ENCODE data around the gene ATR.
A peak's percentile ranks its signal among the peaks of the same experiment; 100 is the strongest.

Gene ATR

DNA sequence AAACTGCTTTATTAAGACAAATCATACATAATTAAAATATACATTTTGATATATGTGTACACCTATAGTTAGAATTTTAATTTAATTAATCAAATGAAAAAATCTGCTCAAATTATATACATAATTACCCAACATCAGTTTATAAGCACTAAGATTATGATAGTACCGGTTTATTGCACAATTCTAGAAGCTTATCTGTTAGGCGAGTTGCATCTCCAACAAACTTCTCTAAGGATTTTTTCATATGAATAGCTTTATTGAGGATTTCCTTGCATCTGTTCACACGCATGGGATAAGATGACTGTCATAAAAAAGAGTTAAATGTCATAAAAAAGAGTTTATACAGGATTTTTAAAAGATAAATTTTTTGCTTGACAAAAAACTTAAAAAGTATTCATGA lies 110.8 kb downstream of the ATR start:
- H3K36me3 ChIP-seq (ENCODE audit: insufficient read depth, low read length) = peaks cover 16% of the 10 kb centered on the region; the same call in 1 of the 2 replicates
- TF ChIP-seq FOXP2 (optimal IDR thresholded peaks at IDR 0.05; ENCODE audit: control extremely low read depth, extremely low read length, insufficient read depth) (no peak), EZH2 (IDR thresholded peaks at IDR 0.05) (no peak), POLR2AphosphoS5 (IDR thresholded peaks at IDR 0.05; ENCODE audit: borderline replicate concordance, low read depth, low read length) (no peak)
- H3K9ac ChIP-seq (ENCODE audit: insufficient read length) = no peak overlapping the region
- no peaks in the 10 kb centered on the region for H3K9me3 ChIP-seq (ENCODE audit: low read depth, low read length)
- H3K4me3 ChIP-seq = no peak overlapping the region
- DNase-seq (ENCODE audit: low read depth, low spot score) = no peak
- H3K27ac ChIP-seq = no peak overlapping the region

DNA sequence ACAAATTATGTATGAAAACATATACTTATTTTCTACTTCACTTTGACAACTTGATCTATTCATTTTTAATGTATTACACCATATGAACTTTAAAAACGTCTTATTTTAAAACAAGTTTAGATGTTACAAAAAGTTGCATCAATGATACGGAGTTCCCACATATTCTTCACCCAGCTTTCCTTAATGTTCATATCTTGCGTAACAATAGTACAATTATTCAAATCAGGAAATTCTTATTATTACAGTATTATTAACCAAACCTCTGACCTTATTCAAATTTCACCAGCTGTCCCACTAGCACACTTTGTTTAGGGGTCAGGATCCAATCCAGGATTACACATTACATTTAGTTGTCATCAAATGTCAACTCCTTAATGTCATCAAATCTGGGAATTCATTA lies 117.8 kb downstream of the ATR start:
- no peak for DNase-seq (ENCODE audit: low read depth, low spot score)
- TF ChIP-seq POLR2AphosphoS5 (IDR thresholded peaks at IDR 0.05; ENCODE audit: borderline replicate concordance, low read depth, low read length) = no peak
- no peak for TF ChIP-seq EZH2 (IDR thresholded peaks at IDR 0.05)
- no peak for TF ChIP-seq FOXP2 (optimal IDR thresholded peaks at IDR 0.05; ENCODE audit: control extremely low read depth, extremely low read length, insufficient read depth)
- Histone ChIP-seq H3K9ac (ENCODE audit: insufficient read length) (no peak overlapping the region), H3K9me3 (ENCODE audit: low read depth, low read length) (no peaks in the 10 kb centered on the region), H3K36me3 (ENCODE audit: insufficient read depth, low read length) (peaks cover 48% of the 10 kb centered on the region), H3K27ac (no peak overlapping the region), H3K4me3 (no peak overlapping the region)

DNA sequence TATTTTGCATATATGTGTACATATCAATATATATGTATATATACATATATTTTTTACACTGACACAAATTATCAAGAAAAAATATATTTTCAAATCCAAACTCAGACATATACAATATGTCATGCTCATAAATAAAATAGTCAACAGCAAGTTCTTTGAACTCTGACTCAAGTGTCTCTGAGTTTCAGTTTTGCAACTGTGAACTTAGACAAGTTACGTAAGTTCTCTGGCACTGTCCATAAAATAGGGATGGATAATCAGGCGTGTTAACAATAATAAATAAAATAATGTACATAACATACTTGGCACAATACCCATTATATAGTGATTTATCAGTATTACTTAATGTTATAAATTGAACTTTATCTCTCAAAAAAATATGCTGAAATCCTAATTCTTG lies 118.6 kb downstream of the ATR start:
- Histone ChIP-seq H3K9ac (ENCODE audit: insufficient read length) (no peak overlapping the region), H3K4me3 (no peak overlapping the region), H3K9me3 (ENCODE audit: low read depth, low read length) (no peaks in the 10 kb centered on the region), H3K36me3 (ENCODE audit: insufficient read depth, low read length) (peaks cover 48% of the 10 kb centered on the region), H3K27ac (0 out of 2 replicates have a peak overlapping the region, but pooled peaks have one; percentile 1)
- TF ChIP-seq FOXP2 (optimal IDR thresholded peaks at IDR 0.05; ENCODE audit: control extremely low read depth, extremely low read length, insufficient read depth) = no peak
- TF ChIP-seq EZH2 (IDR thresholded peaks at IDR 0.05) = no peak
- TF ChIP-seq POLR2AphosphoS5 (IDR thresholded peaks at IDR 0.05; ENCODE audit: borderline replicate concordance, low read depth, low read length) = no peak
- no peak for DNase-seq (ENCODE audit: low read depth, low spot score)

DNA sequence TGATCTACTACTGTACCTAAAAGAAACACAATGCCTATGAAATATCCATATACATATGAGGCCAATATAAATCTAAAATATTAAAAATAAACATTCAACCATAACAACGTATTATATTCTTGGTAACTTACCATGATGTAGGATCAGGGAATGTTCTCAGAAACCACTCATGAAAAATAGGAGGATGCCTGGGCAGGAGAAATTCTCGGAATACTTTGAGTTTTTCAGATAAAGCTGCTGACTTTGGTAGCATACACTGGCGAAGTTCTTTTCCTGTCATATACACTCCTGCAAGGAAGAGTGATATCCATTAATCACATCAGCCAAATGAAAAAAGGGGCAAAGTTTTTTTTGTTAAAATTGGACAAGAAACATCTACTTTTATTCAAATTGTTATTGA lies 119.4 kb downstream of the ATR start:
- no peaks in the 10 kb centered on the region for H3K9me3 ChIP-seq (ENCODE audit: low read depth, low read length)
- no peak for DNase-seq (ENCODE audit: low read depth, low spot score)
- H3K36me3 ChIP-seq (ENCODE audit: insufficient read depth, low read length) = peaks cover 47% of the 10 kb centered on the region
- H3K4me3 ChIP-seq = no peak overlapping the region
- H3K27ac ChIP-seq = no peak overlapping the region
- TF ChIP-seq POLR2AphosphoS5 (IDR thresholded peaks at IDR 0.05; ENCODE audit: borderline replicate concordance, low read depth, low read length) (no peak), FOXP2 (optimal IDR thresholded peaks at IDR 0.05; ENCODE audit: control extremely low read depth, extremely low read length, insufficient read depth) (no peak), EZH2 (IDR thresholded peaks at IDR 0.05) (no peak)
- no peak overlapping the region for H3K9ac ChIP-seq (ENCODE audit: insufficient read length)

DNA sequence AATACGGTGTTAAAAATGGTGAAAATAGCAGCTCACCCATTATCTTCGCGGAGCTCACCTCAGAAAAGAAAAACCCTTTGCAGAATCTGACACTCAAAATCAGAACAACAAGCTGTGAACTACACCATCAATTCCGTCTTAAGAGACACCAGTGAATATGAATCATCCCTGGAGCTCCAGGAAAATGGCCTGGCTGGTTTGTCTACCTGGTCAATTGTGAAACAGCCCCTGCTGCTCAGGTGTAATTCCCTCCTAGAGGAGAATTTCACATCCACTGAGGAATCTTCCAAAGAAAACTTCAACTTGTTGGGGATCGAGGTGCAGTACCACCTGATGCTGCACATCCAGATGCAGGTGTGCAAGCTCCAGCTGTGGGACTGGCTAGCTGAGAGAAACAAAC lies 127.7 kb downstream of the ATR start:
- TF ChIP-seq FOXP2 (optimal IDR thresholded peaks at IDR 0.05; ENCODE audit: control extremely low read depth, extremely low read length, insufficient read depth) (no peak), POLR2AphosphoS5 (IDR thresholded peaks at IDR 0.05; ENCODE audit: borderline replicate concordance, low read depth, low read length) (no peak), EZH2 (IDR thresholded peaks at IDR 0.05) (no peak)

DNA sequence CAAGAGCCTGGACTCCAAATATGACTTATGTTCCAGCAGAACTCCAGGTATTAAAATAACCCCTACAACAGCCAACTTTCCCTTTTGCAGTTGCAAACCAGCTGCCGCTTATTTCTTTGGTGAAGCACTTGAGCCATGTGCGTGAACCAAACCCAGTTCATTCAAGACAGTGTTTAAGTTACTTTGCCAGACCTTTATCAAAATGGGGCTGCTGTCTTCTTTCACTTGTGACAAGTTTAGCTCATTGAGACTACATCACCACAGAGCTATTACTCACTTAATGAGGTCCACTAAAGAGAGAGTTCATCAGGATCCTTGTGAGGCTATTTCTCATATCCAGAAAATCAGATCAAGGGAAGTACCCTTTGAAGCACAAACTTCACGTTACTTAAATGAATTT lies 128.3 kb downstream of the ATR start:
- no peak for DNase-seq (ENCODE audit: low read depth, low spot score)
- Histone ChIP-seq H3K9me3 (ENCODE audit: low read depth, low read length) (no peaks in the 10 kb centered on the region), H3K4me3 (no peak overlapping the region), H3K36me3 (ENCODE audit: insufficient read depth, low read length) (peaks cover 39% of the 10 kb centered on the region), H3K27ac (no peak overlapping the region), H3K9ac (ENCODE audit: insufficient read length) (no peak overlapping the region)
- no peak for TF ChIP-seq FOXP2 (optimal IDR thresholded peaks at IDR 0.05; ENCODE audit: control extremely low read depth, extremely low read length, insufficient read depth)

More for the DNA sequence above, 127.7 kb downstream of the ATR start:
- peaks cover 39% of the 10 kb centered on the region for H3K36me3 ChIP-seq (ENCODE audit: insufficient read depth, low read length)
- H3K9me3 ChIP-seq (ENCODE audit: low read depth, low read length) = no peaks in the 10 kb centered on the region
- no peak overlapping the region for H3K4me3 ChIP-seq
- H3K9ac ChIP-seq (ENCODE audit: insufficient read length) = no peak overlapping the region
- H3K27ac ChIP-seq = no peak overlapping the region
- no peak for DNase-seq (ENCODE audit: low read depth, low spot score)

DNA sequence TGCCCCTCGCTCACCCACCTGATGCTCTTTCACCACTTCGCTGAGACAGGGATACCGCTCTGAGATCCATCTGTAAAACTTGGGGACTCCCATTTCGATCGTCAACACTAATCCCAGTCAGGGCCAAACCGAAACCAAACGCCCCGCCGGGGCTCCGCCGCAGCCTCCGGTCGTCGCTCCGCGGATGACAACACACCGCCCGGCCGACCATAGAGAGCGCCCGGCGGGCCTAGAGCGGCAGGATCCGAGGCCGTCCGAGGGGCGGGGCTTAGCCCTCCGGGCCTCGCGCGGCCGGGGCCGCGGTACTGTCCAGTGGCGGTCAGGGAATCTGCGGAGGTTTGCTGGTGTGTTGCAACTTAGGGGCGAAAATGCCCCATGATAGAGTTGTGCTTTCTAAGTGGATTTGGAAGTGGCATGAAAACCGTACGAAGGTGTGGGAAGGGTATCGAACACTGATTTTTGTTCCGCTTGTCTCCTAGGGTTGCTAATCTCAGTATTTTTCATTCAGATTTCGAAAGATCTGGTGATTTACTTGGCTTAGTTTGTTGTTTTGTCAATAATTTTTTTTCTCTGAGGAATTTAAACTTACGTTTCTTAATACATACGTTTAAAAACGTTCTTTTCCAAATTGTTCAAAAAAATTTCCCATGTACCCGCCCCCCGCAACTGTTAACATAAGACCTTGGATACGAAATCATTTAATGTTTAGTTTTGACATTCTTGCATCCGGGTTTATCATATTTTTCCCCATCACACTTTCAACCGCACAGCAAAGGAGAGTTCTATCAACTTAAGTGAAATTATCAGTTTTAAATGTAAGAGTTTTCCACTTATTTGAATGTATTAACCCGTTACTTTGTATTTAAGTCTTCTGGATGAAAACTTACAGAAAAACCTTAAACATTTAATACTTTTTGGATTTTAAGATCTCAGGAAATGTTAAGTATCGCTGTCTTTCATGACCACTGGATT lies 130.4 kb downstream of the ATR start, which contains the start of gene XRN1:
TSS of gene XRN1 (minus strand) at position 186 of the 972 bp plus-strand sequence. CDS start at position 93, 93 bp downstream.
- H3K27ac ChIP-seq = peak within 1 kb of the TSS; percentile 72
- peaks cover 30% of the 10 kb centered on the region for H3K36me3 ChIP-seq (ENCODE audit: insufficient read depth, low read length)
- TF ChIP-seq POLR2AphosphoS5 (IDR thresholded peaks at IDR 0.05; ENCODE audit: borderline replicate concordance, low read depth, low read length) (peak; percentile 89), EZH2 (IDR thresholded peaks at IDR 0.05) (no peak)
- no peaks in the 10 kb centered on the region for H3K9me3 ChIP-seq (ENCODE audit: low read depth, low read length)
- peak within 1 kb of the TSS; percentile 87 for H3K4me3 ChIP-seq
- DNase-seq (ENCODE audit: low read depth, low spot score) = peak; percentile 44
- peak within 1 kb of the TSS; percentile 98 for H3K9ac ChIP-seq (ENCODE audit: insufficient read length)

DNA sequence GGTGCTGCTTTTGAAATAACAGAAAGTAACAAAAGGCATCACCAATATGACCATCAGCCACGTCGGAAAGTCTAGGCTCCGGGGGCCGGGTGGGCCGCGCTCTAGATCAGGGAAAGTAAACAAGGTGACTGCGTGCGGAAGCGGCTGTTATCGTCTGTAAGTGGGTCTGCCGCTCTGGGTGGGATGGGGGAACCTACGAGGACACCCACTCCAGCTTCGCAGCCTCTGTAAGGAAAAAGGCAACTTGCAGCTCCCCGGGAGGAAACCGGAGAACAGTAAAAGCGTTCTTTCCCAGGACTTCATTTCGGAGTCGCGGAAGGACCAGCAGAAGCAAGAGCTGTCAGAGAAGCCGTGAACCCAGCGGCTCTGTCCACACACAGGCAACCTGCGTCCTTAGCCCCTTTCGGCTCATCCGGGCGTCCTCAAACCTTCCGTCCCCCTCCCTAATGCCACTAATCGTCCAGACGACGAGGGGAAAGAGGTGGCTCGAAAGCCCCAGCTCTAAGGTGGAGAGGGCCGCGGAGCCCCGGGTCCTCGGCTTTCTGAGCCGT lies 131.2 kb downstream of the ATR start:
- peak overlapping the region; percentile 87 for H3K4me3 ChIP-seq
- DNase-seq (ENCODE audit: low read depth, low spot score) = no peak
- TF ChIP-seq FOXP2 (optimal IDR thresholded peaks at IDR 0.05; ENCODE audit: control extremely low read depth, extremely low read length, insufficient read depth) (no peak), EZH2 (IDR thresholded peaks at IDR 0.05) (no peak), POLR2AphosphoS5 (IDR thresholded peaks at IDR 0.05; ENCODE audit: borderline replicate concordance, low read depth, low read length) (no peak)
- H3K9ac ChIP-seq (ENCODE audit: insufficient read length) = peak overlapping the region; percentile 98
- no peaks in the 10 kb centered on the region for H3K9me3 ChIP-seq (ENCODE audit: low read depth, low read length)
- H3K27ac ChIP-seq = peak overlapping the region; percentile 72; the same call in 1 of the 2 replicates
- H3K36me3 ChIP-seq (ENCODE audit: insufficient read depth, low read length) = peaks cover 22% of the 10 kb centered on the region

Data from SK-N-MC (cell line).